ENCODE data around the gene CCDC110. TPM values are rescaled to one million over a fixed set of nuclear protein-coding genes. Genes with fewer than 3 reads are reported as not detected.

The CCDC110 gene
- total RNA-seq, 1 donor from 2014 or later: 0.73 TPM

GRCh38 chr4:185395238-185395955 is 76.1 kb downstream of the CCDC110 start, which contains the start of gene LRP2BP:
Gene LRP2BP (minus strand): TSS chr4:185395924. CDS start chr4:185378186, 17,738 bp downstream.
- H3K4me1 Mint-ChIP-seq (ENCODE audit: unreplicated experiment): peaks cover 23% of the 10 kb centered on the region
- H3K27ac Mint-ChIP-seq (ENCODE audit: unreplicated experiment): peak within 1 kb of the TSS; percentile 94
- DNase-seq (ENCODE audit: extremely low spot score, unreplicated experiment): no peak

More at GRCh38 chr4:185395238-185395955, 76.1 kb downstream of the CCDC110 start, which contains the start of gene LRP2BP:
- no peak for TF ChIP-seq CTCF (IDR thresholded peaks at IDR 0.05)
- Mint-ChIP-seq H3K4me3 (ENCODE audit: unreplicated experiment) (peak within 1 kb of the TSS; percentile 83), H3K27me3 (ENCODE audit: unreplicated experiment) (no peaks in the 10 kb centered on the region), H3K9me3 (ENCODE audit: unreplicated experiment) (peaks cover 3% of the 10 kb centered on the region), H3K36me3 (ENCODE audit: unreplicated experiment) (peaks cover 11% of the 10 kb centered on the region)

Other genes with a start within 250 kb of the CCDC110 start
- gene LRP2BP, start 75.8 kb downstream of the CCDC110 start, total RNA-seq: 0.31 and 0.59 TPM in 2 replicates
- gene ANKRD37, start 74.9 kb downstream of the CCDC110 start, total RNA-seq: 4.2 and 5.3 TPM in 2 replicates
- 26.5 and 28.6 TPM in 2 replicates for gene UFSP2, start 45.8 kb downstream of the CCDC110 start, total RNA-seq
- gene PDLIM3, start 63.8 kb upstream of the CCDC110 start, total RNA-seq: 2.1 and 2.8 TPM in 2 replicates